HEK293 (cell line): Measurements from ENCODE around the gene PPT2.
A peak's percentile ranks its signal among the peaks of the same experiment; 100 is the strongest.
"Not testable (repeated sequence)": the region's sequence is repeated elsewhere in the genome, so short reads cannot be mapped to it uniquely, and the experiment has no call there.

ENCODE experiments used
- CTCF ChIA-PET: fragments of 350-600 bp; formaldehyde crosslinking; extraction: SDS; loops from one replicate; lab custom pipeline; 2021; ENCODE audit warnings: antibody characterized with exemption; lab: Yijun Ruan, JAX
- POLR2A ChIA-PET: fragments of 300-600 bp; formaldehyde crosslinking; extraction: SDS; loops from one replicate; lab custom pipeline; 2020; ENCODE audit warnings: antibody characterized with exemption, inconsistent platforms; lab: Yijun Ruan, JAX
- H3K27ac ChIP-seq: fragments of 200-500 bp; sonication (Bioruptor generic); 2 replicates; pipeline ENCODE4 v1.5.1; 2014; ENCODE audit warnings: low read depth, low read length, control low read depth, inconsistent platforms; ENCODE audit errors: extremely low read depth
- H3K36me3 ChIP-seq, 2 experiments: fragments of 200-500 bp in 1 of 2; sonication (Bioruptor generic) in 1 of 2; 1 replicate in 1 of 2; 2 replicates in 1 of 2; pipeline ENCODE4 v1.5.1; 2014 to 2017; ENCODE audit warnings: inconsistent platforms in 2 of 2, low read length in 2 of 2; ENCODE audit not compliant: control insufficient read depth in 2 of 2, insufficient read depth in 1 of 2
- H3K4me1 ChIP-seq: fragments of 200-500 bp; sonication (Bioruptor generic); 2 replicates; pipeline ENCODE4 v1.5.1; 2014; ENCODE audit warnings: mild to moderate bottlenecking, low read length, inconsistent platforms; ENCODE audit not compliant: control insufficient read depth, insufficient read depth
- H3K4me3 ChIP-seq: 2 replicates; pipeline ENCODE4 v1.5.1; 2011; ENCODE audit warnings: low read depth, mild to moderate bottlenecking, control low read depth, low read length, moderate library complexity
- H3K9me3 ChIP-seq: fragments of 200-500 bp; sonication (Bioruptor generic); 2 replicates; pipeline ENCODE4 v1.5.1; 2014; ENCODE audit warnings: low read depth, low read length, inconsistent platforms; ENCODE audit not compliant: control insufficient read depth, insufficient read depth
- KLF1 ChIP-seq: fragments of 450-650 bp; formaldehyde crosslinking; IDR thresholded peaks from 2 replicates; pipeline ENCODE4 v1.5.1; 2016; ENCODE audit warnings: missing biosample characterization, missing genetic modification characterization
- KLF9 ChIP-seq: fragments of 450-650 bp; formaldehyde crosslinking; IDR thresholded peaks from 2 replicates; pipeline ENCODE4 v1.5.1; 2016; ENCODE audit warnings: missing biosample characterization, missing genetic modification characterization, low read depth
- SP2 ChIP-seq: fragments of 450-650 bp; formaldehyde crosslinking; IDR thresholded peaks from 2 replicates; pipeline ENCODE4 v1.5.1; 2016; ENCODE audit warnings: missing biosample characterization, missing genetic modification characterization
- ZBTB10 ChIP-seq: fragments of 450-650 bp; formaldehyde crosslinking; IDR thresholded peaks from 2 replicates; pipeline ENCODE4 v1.5.1; 2016; ENCODE audit warnings: missing biosample characterization, missing genetic modification characterization
- ZBTB17 ChIP-seq: fragments of 450-650 bp; formaldehyde crosslinking; IDR thresholded peaks from 2 replicates; pipeline ENCODE4 v1.5.1; 2016; ENCODE audit warnings: missing biosample characterization, missing genetic modification characterization
- ZFHX2 ChIP-seq: fragments of 450-650 bp; formaldehyde crosslinking; conservative IDR thresholded peaks from 2 replicates; pipeline ENCODE4 v1.5.1; 2016; ENCODE audit warnings: missing biosample characterization, missing genetic modification characterization
- ZNF324 ChIP-seq: fragments of 450-650 bp; formaldehyde crosslinking; IDR thresholded peaks from 2 replicates; pipeline ENCODE4 v1.5.1; 2016; ENCODE audit warnings: missing biosample characterization, missing genetic modification characterization
- ZNF335 ChIP-seq: fragments of 450-650 bp; formaldehyde crosslinking; conservative IDR thresholded peaks from 2 replicates; pipeline ENCODE4 v1.5.1; 2016; ENCODE audit warnings: missing biosample characterization, missing genetic modification characterization
- ZNF366 ChIP-seq: fragments of 450-650 bp; formaldehyde crosslinking; conservative IDR thresholded peaks from 2 replicates; pipeline ENCODE4 v1.5.1; 2016; ENCODE audit warnings: missing biosample characterization, missing genetic modification characterization
- ZNF398 ChIP-seq: fragments of 450-650 bp; formaldehyde crosslinking; IDR thresholded peaks from 2 replicates; pipeline ENCODE4 v1.5.1; 2017; ENCODE audit warnings: missing biosample characterization, missing genetic modification characterization
- ZNF48 ChIP-seq: fragments of 450-650 bp; formaldehyde crosslinking; IDR thresholded peaks from 2 replicates; pipeline ENCODE4 v1.5.1; 2016; ENCODE audit warnings: missing biosample characterization, missing genetic modification characterization
- ZNF513 ChIP-seq: fragments of 450-650 bp; IDR thresholded peaks from 2 replicates; pipeline ENCODE4 v1.5.1; 2018; ENCODE audit warnings: missing biosample characterization, missing genetic modification characterization
- ZNF518A ChIP-seq: fragments of 450-650 bp; formaldehyde crosslinking; conservative IDR thresholded peaks from 2 replicates; pipeline ENCODE4 v1.5.1; 2016; ENCODE audit warnings: low read depth, missing biosample characterization, missing genetic modification characterization
- ZNF596 ChIP-seq: fragments of 450-650 bp; IDR thresholded peaks from 2 replicates; pipeline ENCODE4 v1.5.0; 2018; ENCODE audit warnings: missing biosample characterization, mild to moderate bottlenecking, missing genetic modification characterization, moderate library complexity
- ZNF624 ChIP-seq: fragments of 450-650 bp; formaldehyde crosslinking; IDR thresholded peaks from 2 replicates; pipeline ENCODE4 v1.5.1; 2017; ENCODE audit warnings: missing biosample characterization, missing genetic modification characterization
- ZNF629 ChIP-seq: fragments of 450-650 bp; formaldehyde crosslinking; IDR thresholded peaks from 2 replicates; pipeline ENCODE4 v1.5.1; 2017; ENCODE audit warnings: missing biosample characterization, missing genetic modification characterization
- ZNF639 ChIP-seq: fragments of 450-650 bp; formaldehyde crosslinking; IDR thresholded peaks from 2 replicates; pipeline ENCODE4 v1.5.1; 2016; ENCODE audit warnings: missing biosample characterization, missing genetic modification characterization
- ZNF660 ChIP-seq: fragments of 450-650 bp; IDR thresholded peaks from 2 replicates; pipeline ENCODE4 v1.5.1; 2018; ENCODE audit warnings: missing biosample characterization, mild to moderate bottlenecking, missing genetic modification characterization
- ZSCAN23 ChIP-seq: fragments of 450-650 bp; formaldehyde crosslinking; IDR thresholded peaks from 2 replicates; pipeline ENCODE4 v1.5.1; 2016; ENCODE audit warnings: missing biosample characterization, missing genetic modification characterization

Gene PPT2

GRCh38 chr6:32140420-32141046, 13.4 kb upstream of the PPT2 start (continued):
- TF ChIP-seq ZNF48 (tag by site-specific recombination): no peak
- TF ChIP-seq ZBTB10 (tag by site-specific recombination): no peak

- POLR2A ChIA-PET: interaction anchor here (0.5 to 3.2 kb wide), 3 partner anchors 9 to 32 kb away, joined by 5 to 26 read pairs (median 6); partner anchors contain the start of genes AGPAT1 and FKBPL
- not testable (repeated sequence) for H3K27ac ChIP-seq, H3K9me3 ChIP-seq, H3K4me3 ChIP-seq, H3K4me1 ChIP-seq, H3K36me3 ChIP-seq
- TF ChIP-seq KLF1 (tag by site-specific recombination): peak; percentile 89
- CTCF ChIA-PET: interaction anchor here (0.6 to 3.0 kb wide), 3 partner anchors 26 to 905 kb away, joined by 3 to 14 read pairs (median 3); no protein-coding TSS in a partner anchor
Measured at GRCh38 chr6:32144238-32144637, 9.7 kb upstream of the PPT2 start.

- no peak overlapping the region for H3K4me3 ChIP-seq
- ChIA-PET POLR2A (interaction anchor here (1.0 to 3.2 kb wide), 2 partner anchors 16 to 28 kb away, joined by 3 to 26 read pairs; partner anchors contain the start of gene FKBPL), CTCF (interaction anchor here (0.7 to 2.1 kb wide), 8 partner anchors 9 to 977 kb away, joined by 3 to 9 read pairs (median 4); no protein-coding TSS in a partner anchor)
- no peaks in the 10 kb centered on the region for H3K9me3 ChIP-seq
- H3K4me1 ChIP-seq: 0 out of 2 replicates have a peak, but pooled peaks cover 2% of the 10 kb centered on the region
- no peak overlapping the region for H3K27ac ChIP-seq
- no peaks in the 10 kb centered on the region for H3K36me3 ChIP-seq
- TF ChIP-seq ZNF324 (tag by site-specific recombination) (peak; percentile 89), ZFHX2 (tag by site-specific recombination) (peak; percentile 8; the same call in 1 of the 2 replicates), ZNF624 (tag by site-specific recombination) (no peak), KLF9 (tag by site-specific recombination) (no peak), ZNF398 (tag by site-specific recombination) (peak; percentile 87), ZNF335 (tag by site-specific recombination) (peak; percentile 80), SP2 (tag by site-specific recombination) (no peak), ZNF366 (tag by site-specific recombination) (peak; percentile 68), ZNF513 (no peak), ZSCAN23 (peak; percentile 55; the same call in 1 of the 2 replicates), ZNF660 (tag by site-specific recombination) (peak; percentile 32; the same call in 1 of the 2 replicates), ZNF629 (tag by site-specific recombination) (peak; percentile 47; the same call in 1 of the 2 replicates), ZNF518A (tag by site-specific recombination) (peak; percentile 81), ZNF596 (tag by site-specific recombination) (no peak), ZNF639 (tag by site-specific recombination) (0 out of 2 replicates have a peak, but pooled peaks have one; percentile 33), ZBTB17 (tag by site-specific recombination) (peak; percentile 80; the same call in 1 of the 2 replicates)
Measured at GRCh38 chr6:32146287-32146686, 7.7 kb upstream of the PPT2 start.
